ENCODE measurements around the gene CCL24. TPM values are rescaled to one million over a fixed set of nuclear protein-coding genes. Genes with fewer than 3 reads are reported as not detected.
"Not testable (repeated sequence)": the region's sequence is repeated elsewhere in the genome, so short reads cannot be mapped to it uniquely, and the experiment has no call there.

CCL24 gene
- total RNA-seq, 1 donor from 2014 or later = not detected

DNA sequence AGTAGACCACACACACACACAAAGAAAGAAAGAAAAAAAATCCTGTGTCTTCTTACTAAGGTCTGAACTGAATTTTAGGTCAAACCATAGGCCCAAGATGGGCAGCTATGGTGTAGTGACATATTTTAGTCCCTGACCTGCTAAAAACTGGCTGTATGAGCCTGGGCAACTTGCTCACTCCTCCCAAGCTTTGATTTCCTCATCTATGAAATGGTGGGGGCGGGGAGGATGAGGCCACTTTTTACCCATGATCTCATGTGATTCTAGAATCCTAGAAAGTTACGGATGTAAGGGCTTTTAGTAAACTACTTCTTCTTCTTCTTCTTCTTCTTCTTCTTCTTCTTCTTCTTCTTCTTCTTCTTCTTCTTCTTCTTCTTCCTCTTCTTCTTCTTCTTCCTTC is 6.1 kb upstream of the CCL24 start:
- intact Hi-C loops (cut with micrococcal nuclease) = no loop called here

DNA sequence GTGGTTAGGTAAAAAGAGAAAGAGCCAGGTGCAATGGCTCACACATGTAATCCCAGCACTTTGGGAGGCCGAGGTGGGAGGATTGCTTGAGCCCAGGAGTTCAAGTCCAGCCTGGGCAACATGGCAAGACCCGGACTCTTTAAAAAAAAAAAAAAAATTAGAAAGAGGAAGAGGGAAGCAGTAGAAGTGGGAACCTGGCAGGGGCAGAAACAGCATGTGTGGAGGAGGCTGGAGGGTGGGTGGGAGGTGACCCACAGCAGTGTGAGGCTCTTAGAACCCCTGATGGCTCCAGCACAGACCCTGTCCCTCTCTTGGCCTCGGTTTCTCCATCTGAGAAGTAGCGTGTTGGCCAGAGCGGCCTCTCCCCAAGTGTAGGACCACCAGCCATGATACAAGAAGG is 4.9 kb upstream of the CCL24 start:
- intact Hi-C loops (cut with micrococcal nuclease) = no loop called here

DNA sequence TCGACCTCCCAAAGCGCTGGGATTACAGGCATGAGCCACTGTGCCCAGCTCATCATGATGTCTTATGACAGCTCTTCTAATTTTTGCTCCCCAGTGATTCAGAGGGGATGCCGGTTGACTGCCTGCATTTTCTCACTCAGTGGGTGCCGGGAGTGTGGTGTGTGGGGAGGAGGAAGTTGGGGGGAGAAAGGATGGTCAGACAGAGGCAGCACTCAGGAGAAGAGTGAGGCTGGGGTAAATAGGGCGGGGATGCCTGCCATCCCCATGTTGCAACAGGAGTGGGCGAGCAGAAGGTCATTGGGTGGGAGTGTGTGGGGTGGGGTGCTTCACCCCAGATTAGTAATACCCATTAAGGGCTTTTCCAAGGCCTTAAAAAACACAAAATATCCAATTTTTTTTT is 3.5 kb upstream of the CCL24 start:
- intact Hi-C loops (cut with micrococcal nuclease) = no loop called here

DNA sequence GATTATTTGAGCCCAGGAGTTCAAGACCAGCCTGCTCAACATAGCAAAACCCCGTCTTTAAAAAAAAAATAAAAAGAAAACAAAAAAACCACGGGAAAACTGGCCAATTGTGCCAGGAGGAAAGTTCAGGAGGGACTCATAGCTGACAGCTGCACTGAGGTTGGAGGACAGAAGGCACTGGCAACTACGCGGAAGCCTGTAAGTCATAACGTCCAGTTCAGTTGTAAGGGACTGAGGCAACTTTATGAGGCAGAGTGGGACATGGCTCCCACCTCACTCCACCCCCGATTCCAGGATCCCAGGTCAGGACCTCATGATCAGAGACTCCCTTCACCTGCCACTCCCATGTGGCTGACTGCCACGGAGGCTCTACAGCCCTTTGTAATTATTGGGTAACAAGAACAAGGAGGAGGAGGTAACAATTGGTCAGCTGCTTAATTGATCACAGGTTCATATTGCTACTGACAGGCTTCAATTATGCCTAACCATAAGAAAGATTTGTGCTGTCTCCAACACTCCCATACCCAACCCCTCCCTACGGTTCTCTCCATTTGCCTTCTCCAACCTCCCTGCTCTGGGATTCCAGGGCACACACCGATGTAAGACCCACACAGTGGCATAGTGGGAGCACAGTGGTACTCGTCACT is 1.9 kb upstream of the CCL24 start:
- intact Hi-C loops (cut with micrococcal nuclease) = no loop called here

DNA sequence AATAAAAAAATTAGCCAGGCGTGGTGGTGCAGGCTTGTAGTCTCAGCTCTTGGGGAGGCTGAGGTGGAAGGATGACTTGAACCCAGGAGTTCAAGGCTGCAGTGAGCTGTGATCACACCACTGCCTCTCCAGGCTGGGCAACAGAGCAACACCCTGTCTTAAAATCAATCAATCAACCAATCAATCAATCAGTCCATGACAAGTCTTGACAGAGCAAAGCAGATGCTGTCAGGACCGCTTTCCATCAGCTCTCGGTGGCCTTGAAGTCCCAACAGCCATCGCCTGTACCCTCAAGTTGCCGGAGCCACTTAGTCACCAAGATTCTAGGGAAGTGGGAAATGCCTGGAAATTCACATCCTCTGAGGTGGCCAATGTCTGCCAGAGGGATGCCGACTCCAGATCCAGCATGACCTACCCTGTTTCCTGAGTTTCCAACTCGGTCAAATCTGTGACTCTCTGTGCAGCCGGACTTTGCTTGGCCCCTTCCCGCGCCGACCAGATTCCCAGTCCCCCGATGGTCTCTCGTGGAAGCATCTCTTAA is 871 bp upstream of the CCL24 start:
- intact Hi-C loops (cut with micrococcal nuclease) = no loop called here

DNA sequence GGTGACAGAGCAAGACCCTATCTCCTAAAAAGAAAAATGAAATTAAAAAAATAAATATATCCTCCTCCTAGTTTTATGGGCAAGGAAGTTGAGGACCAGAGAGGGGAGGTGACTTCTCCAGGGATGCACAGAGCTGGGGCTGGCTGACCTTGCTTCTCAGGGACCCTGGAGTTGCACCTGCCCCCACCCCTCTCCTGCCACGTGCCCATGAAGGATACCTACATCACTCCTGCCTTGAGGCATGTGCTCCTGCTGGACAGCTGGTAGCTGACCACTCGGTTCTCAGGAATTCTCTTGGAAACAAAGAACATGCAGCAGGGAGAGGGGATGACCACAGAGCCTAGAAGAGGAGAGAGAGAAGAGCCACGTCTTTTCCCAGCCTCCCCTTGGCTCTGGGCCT is 522 bp downstream of the CCL24 start:
- intact Hi-C loops (cut with micrococcal nuclease) = no loop called here

DNA sequence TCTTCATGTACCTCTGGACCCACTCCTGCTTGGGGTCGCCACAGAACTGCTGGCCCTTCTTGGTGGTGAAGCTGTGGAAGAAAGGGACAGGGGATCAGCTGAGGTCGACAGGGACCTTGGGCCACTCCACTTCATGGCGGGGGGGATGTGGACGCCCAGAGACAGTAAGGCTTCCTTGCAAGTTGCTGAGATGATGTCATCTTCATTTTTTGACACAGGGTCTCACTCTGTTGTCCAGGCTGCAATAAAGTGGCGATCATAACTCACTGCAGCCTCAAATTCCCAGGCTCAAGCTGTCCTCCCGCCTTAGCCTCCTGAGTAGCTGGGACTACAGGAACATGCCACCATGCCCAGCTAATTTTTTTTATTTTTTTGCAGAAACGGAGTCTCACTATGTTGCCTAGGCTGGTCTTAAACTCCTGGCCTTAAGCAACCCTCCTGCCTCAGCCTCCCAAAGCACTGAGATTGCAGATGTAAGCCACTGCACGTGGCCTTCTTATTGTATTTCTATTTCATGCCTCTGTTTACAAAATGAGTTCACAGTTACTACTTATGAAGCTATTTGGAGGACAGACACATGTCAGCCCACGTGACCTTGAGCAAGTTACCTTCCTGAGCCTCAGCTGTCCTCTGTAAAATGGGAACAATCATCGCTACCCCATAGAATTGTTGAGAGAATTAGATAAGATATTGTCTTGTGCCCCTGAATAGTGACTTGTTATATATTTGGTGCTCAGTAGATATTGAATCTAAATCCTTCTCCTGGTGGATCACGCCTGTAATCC is 1.5 kb downstream of the CCL24 start:
- intact Hi-C loops (cut with micrococcal nuclease) = no loop called here

DNA sequence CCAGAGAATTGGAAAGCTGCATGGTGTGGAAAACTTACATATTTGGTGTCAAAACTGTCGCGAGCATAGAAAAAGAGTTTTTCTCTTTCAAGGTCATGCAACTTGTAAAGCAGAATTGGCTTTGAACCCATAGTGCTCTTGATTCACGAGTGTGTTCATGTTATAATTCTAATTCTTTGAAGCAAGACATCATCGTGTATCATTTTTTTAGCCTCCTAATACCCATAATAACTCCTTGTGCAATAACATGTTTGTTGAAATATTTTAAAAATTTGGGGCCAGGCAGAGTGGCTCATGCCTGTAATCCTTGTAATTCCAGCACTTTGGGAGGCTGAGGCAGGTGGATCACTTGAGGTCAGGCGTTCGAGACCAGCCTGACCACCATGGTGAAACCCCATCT is 4.2 kb downstream of the CCL24 start:
- intact Hi-C loops (cut with micrococcal nuclease) = no loop called here

DNA sequence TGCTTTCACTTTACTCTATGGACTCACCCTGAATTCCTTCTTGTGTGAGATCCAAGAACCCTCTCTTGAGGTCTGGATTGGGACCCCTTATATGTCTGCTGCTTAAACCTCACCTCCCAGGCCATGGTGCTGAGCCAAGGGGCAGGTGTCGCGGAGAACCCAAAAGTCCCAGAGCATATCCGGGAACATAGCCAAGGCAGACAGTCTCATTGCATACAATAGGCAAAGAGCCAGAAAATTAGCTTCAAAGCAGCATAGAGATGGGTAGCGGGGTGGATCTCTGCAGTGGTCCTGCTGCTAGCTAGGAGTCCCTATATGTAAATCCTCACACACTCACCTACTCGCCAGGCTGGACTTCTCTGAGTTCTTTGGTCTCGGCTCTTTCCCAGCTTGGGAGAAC is 5.5 kb downstream of the CCL24 start:
- intact Hi-C loops (cut with micrococcal nuclease) = no loop called here

DNA sequence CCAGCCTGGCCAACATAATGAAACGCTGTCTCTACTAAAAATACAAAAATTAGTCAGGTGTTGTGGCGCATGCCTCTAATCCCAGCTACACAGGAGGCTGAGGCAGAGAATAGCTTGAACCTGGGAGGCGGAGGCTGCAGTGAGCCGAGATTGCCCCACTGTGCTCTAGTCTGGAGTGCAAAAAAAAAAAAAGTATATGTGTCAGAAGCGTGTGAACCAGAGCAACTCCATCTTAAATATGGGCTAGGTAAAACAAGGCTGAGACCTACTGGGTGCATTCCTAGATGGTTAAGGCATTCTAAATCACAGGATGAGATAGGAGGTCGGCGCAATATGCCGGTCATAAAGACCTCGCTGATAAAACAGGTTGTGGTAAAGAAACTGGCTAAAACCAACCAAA is 6.2 kb downstream of the CCL24 start:
- intact Hi-C loops (cut with micrococcal nuclease) = no loop called here

DNA sequence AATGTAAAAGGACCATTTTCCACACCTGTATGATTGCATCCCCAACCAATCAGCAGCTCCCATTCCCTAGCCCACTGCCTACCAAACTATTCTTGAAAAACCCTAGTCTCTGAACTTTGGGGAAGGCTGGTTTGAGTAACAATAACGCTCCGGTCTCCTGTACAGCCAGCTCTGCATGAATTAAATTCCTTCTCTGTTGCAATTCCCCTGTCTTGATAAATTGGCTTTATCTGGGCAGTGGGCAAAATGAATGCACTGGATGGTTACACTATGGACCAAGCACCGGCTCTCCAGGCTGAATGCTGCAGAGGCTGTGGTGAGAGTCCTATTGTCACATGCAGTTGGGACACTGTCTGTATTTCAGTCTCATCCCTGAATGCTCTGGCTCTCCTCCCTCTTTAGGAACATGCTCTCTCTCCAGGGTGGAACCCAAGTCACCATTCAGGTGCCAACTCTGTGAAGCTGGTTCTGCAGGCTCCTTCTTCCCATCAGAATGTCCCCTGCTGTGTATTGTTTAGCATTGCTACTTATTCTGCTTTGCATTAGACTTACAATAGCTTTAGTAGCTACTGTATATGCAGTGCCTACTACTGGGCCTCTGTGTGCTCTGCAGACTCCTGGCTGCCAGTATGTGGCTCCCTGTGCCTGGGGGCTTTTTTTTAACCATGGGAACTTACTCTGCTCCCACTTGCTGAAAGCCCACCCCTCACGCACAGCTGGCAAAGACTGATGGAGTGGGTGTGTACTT is 6.9 kb downstream of the CCL24 start:
- intact Hi-C loops (cut with micrococcal nuclease) = no loop called here

DNA sequence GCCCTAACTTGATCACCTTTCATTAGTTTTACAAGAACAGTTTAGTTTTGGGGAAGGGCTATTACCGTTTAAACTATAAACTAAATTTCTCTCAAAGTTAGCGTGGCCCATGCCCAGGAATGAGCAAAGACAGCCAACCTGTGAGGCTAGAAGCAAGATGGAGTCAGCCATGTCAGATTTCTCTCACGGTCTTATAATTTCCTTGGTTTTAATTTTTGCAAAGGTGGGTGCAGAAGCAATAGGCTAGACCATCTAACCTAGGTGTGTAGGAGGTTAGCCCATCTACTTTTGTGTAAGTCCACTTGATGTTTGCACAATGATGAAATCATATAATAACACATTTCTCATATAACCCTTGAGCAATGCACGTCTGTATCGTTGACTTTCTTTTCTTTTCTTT is 8.9 kb downstream of the CCL24 start:
- intact Hi-C loops (cut with micrococcal nuclease) = no loop called here

DNA sequence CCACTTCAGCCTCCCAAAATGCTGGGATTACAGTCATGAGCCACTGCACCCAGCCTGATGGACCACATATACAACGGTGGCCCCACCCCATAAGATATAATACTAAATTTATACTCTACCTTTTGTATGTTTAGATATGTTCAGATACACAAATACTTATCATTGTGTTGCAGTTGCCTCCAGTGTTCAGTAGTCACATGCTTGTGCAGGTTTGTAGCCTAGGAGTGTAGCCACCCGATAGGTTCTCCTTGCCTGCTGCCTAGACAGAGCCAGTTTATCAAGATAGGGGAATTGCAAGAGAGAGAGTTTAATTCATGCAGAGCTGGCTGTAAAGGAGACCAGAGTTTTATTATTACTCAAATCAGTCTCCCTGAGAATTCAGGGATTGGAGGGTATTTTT is 9.6 kb downstream of the CCL24 start:
- intact Hi-C loops (cut with micrococcal nuclease) = no loop called here

DNA sequence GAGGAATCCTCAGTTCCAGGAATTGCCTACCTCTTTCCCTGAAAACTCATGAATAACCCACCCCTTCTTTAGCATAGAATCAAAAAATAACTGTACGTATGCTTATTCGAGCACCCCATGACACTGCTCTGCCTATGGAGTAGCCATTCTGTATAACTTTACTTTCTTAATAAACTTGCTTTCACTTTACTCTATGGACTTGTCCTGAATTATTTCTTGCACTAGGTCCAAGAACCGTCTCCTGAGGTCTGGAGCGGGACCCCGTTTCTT is 11.1 kb downstream of the CCL24 start:
- intact Hi-C loops (cut with micrococcal nuclease) = no loop called here

DNA sequence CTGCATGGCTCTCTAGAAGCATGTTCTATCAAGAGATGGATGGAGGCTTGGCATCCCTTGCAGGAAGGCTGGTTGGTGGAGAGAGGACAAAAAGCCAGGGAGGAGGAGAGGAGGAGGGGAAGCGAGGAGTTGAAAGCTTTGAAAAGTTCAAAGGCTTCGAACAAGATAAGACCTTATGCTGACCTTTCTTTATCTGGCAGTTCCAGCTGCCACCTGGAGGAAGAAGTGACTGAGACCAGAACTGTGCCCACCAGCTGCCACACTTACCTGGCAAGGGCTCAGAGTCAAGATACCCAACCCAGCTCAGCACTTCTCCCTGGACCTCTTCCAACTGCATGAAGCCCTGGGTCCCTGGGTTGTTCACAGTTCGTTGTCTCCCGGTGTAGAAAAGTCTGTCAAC is 14.8 kb downstream of the CCL24 start:
- intact Hi-C loops (cut with micrococcal nuclease) = no loop called here

DNA sequence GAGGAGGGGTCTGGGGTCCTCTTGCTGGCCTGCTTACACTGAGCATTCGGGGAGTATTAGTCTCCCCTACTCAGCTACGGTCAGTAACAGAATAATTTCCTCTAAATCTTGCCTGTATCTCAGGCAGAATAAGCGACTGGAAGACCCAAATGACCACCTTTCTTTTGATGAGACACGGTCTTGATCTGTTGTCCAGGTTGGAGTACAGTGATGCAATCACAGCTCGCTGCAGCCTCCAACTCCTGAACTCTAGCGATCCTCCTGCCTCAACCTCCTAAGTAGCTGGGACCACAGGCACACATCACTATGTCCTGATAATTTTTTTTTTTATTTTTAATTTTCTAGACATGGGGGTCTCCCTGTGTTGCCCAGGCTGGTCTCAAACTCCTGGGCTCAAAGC is 17.2 kb downstream of the CCL24 start:
- intact Hi-C loops (cut with micrococcal nuclease) = no loop called here

DNA sequence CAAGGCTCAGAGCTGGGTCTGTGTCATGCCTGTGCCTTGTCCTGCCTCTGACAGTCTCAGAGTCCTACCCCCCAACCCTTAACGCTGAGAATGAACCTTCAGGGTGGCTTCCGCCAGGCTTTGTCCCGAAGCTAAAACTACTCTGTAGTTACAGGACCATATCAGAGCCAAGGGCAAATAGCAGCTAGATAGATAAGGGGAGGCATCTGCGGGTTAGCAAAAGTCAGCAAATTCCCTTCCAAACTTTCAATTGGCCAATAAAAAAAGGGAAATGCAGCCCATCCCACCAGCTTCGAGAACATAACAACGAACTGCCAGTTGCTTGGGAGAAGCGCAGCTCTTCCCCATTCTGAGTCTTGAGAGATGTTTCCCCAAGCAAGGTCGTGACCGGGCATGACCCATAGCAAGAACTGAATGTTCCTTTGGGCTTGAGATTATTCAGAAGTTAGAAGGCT is 17.7 kb downstream of the CCL24 start:
- intact Hi-C loops (cut with micrococcal nuclease) = no loop called here

DNA sequence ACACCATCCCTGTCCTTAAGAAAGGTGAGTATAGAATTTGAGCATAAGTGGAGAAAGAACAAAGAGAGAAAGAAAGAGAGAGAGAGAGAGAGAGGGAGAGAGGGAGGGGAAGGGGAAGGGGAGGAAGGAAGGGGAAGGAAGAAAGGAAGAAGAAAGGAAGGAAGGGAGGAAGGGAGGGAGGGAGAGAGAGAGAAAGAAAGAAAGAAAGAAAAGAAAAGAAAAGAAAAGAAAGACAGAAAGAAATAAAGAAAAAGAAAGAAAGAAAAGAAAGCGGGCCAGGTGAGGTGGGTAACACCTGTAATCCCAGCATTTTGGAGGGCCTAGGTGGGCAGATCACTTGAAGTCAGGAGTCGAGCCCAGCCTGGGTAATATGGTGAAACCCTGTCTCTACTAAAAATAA is 19.9 kb downstream of the CCL24 start:
- intact Hi-C loops (cut with micrococcal nuclease) = no loop called here

DNA sequence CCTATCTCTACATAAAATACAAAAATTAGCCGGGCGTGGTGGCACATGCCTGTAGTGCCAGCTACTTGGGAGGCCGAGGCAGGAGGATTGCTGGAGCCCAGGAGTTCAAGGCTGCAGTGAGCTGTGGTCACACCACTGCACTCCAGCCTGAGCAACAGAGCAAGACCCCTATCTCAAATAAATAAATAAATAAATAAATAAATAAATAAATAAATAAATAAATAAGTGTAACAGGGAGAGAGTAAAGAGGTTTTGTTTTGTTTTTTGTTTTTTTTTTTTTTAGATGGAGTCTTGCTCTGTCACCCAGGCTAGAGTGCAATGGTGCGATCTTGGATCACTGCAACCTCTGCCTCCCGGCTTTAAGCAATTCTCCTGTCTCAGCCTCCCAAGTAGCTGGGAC is 21.0 kb downstream of the CCL24 start:
- intact Hi-C loops (cut with micrococcal nuclease) = not testable (repeated sequence)

DNA sequence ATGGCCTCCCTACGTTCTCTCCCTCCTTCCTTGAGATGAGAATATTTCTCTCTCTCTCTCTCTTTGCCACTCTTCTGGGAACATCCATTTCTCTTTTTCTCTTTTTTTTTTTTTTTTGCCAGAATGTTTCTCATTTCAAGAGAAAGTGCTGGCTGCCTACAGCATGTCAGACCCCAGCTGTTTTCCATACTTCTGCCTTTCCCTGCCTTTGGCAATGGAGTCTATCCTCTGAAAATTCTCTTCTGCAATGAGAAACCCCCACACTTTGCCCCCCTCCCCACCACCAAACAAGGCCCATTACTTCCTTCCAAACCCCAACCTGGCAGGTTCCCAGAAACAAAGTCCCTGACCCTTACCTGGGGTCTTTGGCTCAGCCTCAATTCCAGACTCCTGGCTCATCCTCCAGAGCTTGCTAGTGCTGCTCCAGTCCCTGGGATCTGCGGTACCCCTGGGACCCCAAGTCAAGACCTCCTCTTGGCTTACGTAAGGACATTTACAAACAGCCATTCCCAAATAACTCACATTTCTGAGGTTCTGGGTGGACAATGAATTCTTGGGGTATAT is 24.2 kb downstream of the CCL24 start:
- intact Hi-C loops (cut with micrococcal nuclease) = no loop called here

DNA sequence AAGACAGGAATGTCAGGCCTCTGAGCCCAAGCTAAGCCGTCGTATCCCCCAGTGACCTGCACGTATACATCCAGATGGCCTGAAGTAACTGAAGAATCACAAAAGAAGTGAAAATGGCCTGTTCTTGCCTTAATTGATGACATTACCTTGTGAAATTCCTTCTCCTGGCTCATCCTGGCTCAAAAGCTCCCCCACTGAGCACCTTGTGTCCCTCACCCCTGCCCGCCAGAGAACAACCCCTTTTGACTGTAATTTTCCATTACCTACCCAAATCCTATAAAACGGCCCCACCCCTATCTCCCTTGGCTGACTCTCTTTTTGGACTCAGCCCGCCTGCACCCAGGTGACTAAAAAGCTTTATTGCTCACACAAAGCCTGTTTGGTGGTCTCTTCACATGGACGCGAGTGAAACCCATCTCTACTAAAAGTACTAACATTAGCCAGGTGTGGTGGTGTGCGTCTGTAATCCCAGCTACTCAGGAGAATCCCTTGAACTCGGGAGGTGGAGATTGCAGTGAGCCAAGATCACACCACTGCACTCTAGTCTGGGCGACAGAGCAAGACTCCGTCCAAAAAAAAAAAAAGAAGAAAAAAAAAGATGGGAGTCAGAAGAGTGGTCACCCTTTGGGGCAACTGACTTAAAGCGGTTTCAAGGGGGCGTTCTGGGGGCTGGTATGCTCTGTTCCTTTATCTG is 25.3 kb downstream of the CCL24 start:
- intact Hi-C loops (cut with micrococcal nuclease) = not testable (repeated sequence)
